ENCODE results near the gene DYNC1LI2.

GRCh38 chr16:66692341-66692740, 59.1 kb downstream of the DYNC1LI2 start:
- TF ChIP-seq CTCF (conservative IDR thresholded peaks at IDR 0.05) (no peak), ZFX (IDR thresholded peaks at IDR 0.05) (no peak)

Measured in C4-2B (cell line).